HG03095 (cell line): ENCODE data around the gene ABHD12.

Source experiments
- ATAC-seq: cut with Tn5 transposase; IDR thresholded peaks from one replicate; pipeline ENCODE4 v1.9.1; 2021; ENCODE audit warnings: moderate library complexity; ENCODE audit not compliant: unreplicated experiment

ABHD12 gene

GRCh38 chr20:25308671-25309394 lies 81.8 kb downstream of the ABHD12 start:
- ATAC-seq: no peak

- no peak for ATAC-seq
Observed at GRCh38 chr20:25308083-25308491, 82.5 kb downstream of the ABHD12 start.

GRCh38 chr20:25306991-25307903 lies 83.4 kb downstream of the ABHD12 start:
- ATAC-seq: no peak

- no peak for ATAC-seq
Observed at GRCh38 chr20:25304025-25304549, 86.5 kb downstream of the ABHD12 start.

GRCh38 chr20:25303292-25304024 lies 87.2 kb downstream of the ABHD12 start:
- ATAC-seq: no peak

- ATAC-seq: no peak
Observed at GRCh38 chr20:25302596-25302995, 88.0 kb downstream of the ABHD12 start.

GRCh38 chr20:25301357-25301920 lies 89.2 kb downstream of the ABHD12 start:
- ATAC-seq: no peak

- ATAC-seq: no peak
Observed at GRCh38 chr20:25300496-25301170, 90.0 kb downstream of the ABHD12 start.

GRCh38 chr20:25299806-25300205 lies 90.8 kb downstream of the ABHD12 start:
- ATAC-seq: no peak

GRCh38 chr20:25297141-25297905 lies 93.3 kb downstream of the ABHD12 start:
- ATAC-seq: peak; percentile 62

GRCh38 chr20:25296094-25297093 lies 94.2 kb downstream of the ABHD12 start:
- no peak for ATAC-seq

GRCh38 chr20:25295386-25296093 lies 95.1 kb downstream of the ABHD12 start:
- no peak for ATAC-seq

GRCh38 chr20:25294459-25295385 lies 95.9 kb downstream of the ABHD12 start:
- ATAC-seq: peak; percentile 31

- ATAC-seq: no peak
Observed at GRCh38 chr20:25293910-25294458, 96.7 kb downstream of the ABHD12 start.

GRCh38 chr20:25293507-25293906 lies 97.1 kb downstream of the ABHD12 start:
- ATAC-seq: no peak

- ATAC-seq: no peak
Observed at GRCh38 chr20:25292176-25292891, 98.3 kb downstream of the ABHD12 start.
